Prostate gland (tissue), 2 donors: Measurements from ENCODE around the gene RGS3. TPM values are rescaled to one million over a fixed set of nuclear protein-coding genes. Genes with fewer than 3 reads are reported as not detected.

Experiments
- DNase-seq: peaks from one replicate; pipeline ENCODE4 v3.0.0-alpha.2; 2019; ENCODE audit warnings: low spot score
- H3K27ac ChIP-seq, 2 donors: fragments of 200-600 bp; sonication (generic); 2 replicates each; pipeline ENCODE4 v1.5.1; 2017 to 2019
- H3K27me3 ChIP-seq: fragments of 200-600 bp; sonication (generic); replicated peaks from 2 replicates; pipeline ENCODE4 v1.5.1; 2019; ENCODE audit not compliant: insufficient read depth
- H3K36me3 ChIP-seq, 2 donors: fragments of 200-600 bp; sonication (generic); 1 replicate in 1 of 2; 2 replicates in 1 of 2; pipeline versions ENCODE4 v1.5.1 to v1.8.1; 2017 to 2019
- H3K4me1 ChIP-seq: fragments of 200-600 bp; sonication (generic); replicated peaks from 2 replicates; pipeline ENCODE4 v1.5.1; 2019
- H3K4me3 ChIP-seq, 2 donors: fragments of 200-600 bp; sonication (generic); 2 replicates each; pipeline ENCODE4 v1.5.1; 2017 to 2019
- H3K9me3 ChIP-seq: fragments of 200-600 bp; sonication (generic); 2 replicates; pipeline ENCODE4 v1.5.1; 2017
- POLR2A ChIP-seq: fragments of 450-650 bp; IDR thresholded peaks from one replicate; pipeline ENCODE4 v1.6.1; 2016; ENCODE audit warnings: antibody characterized with exemption, mild to moderate bottlenecking
- POLR2AphosphoS5 ChIP-seq: sonication (generic); formaldehyde crosslinking; IDR thresholded peaks from one replicate; pipeline ENCODE4 v1.6.1; 2017; ENCODE audit warnings: antibody characterized with exemption
- WGBS: methylation state at CpG from one replicate; pipeline ENCODE4 v1.1.5; 2018; 5-methylcytosine and 5-hydroxymethylcytosine counted together
- intact Hi-C: fragments of 100-400 bp; cut with DNase I; formaldehyde crosslinking; loops from one replicate; pipeline ENCODE4 v1.14.2; 2022
- total RNA-seq, 2 donors: library from RNA; depleted of rRNA; stranded (reverse); fragments of >200 nt; gene quantifications; one replicate each; pipeline ENCODE4 v1.1.0, GENCODE V29; 2016
- TF ChIP-seq, protein P1 (sequence below), 4 experiments: fragments of 200-600 bp in 2 of 4; fragments of 450-650 bp in 2 of 4; sonication (generic) in 2 of 4; IDR thresholded peaks; 1 replicate in 3 of 4; 2 replicates in 1 of 4; pipeline ENCODE4 v1.5.1; 2016 to 2019; ENCODE audit warnings: antibody characterized with exemption in 4 of 4, mild to moderate bottlenecking in 2 of 4, moderate library complexity in 2 of 4

RGS3 gene
- total RNA-seq, 2 donors from 2014 or later, result 26.5 to 98.9 TPM

DNA sequence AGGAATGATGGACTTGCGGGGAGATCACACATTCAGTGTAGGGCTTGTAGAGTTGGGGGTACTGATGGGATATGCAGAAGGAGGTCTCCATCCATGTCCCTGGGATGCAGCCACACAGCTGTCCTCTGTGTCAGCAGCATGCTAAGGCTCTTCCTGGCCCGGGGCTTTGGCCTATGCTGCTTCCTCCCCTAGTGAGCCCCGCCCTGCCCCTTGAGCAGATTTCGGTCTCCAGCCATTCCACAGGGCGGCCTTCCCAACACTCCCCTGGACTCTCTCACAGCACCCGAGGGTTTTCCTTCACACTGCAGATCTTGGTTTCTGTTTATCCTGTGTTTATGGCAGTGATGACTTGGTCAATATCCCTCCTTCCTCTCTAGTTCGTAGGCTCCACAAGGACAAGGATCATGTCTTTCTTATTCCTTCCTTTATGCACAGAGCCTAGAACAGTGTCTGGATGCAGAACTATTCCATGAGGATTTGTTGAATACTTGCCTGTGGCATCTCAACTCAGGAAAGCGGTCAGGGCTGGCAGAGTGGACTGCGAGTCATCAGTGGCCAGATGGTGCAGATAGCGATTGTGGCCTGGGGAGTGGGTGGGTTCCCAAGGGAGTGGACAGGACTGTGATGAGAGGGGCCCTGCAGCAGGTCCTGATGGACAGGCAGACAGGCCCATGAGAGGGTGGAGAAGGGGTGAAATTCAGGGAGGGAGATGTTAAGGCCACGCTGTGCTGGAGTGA is 114.2 kb downstream of the RGS3 start:
- H3K27me3 ChIP-seq, result no peaks in the 10 kb centered on the region
- H3K36me3 ChIP-seq, result no peaks in the 10 kb centered on the region
- WGBS, result 83% methylated on average over 11 of the region's 11 CpGs
- TF ChIP-seq POLR2AphosphoS5, result no peak
- TF ChIP-seq, protein P1, sequence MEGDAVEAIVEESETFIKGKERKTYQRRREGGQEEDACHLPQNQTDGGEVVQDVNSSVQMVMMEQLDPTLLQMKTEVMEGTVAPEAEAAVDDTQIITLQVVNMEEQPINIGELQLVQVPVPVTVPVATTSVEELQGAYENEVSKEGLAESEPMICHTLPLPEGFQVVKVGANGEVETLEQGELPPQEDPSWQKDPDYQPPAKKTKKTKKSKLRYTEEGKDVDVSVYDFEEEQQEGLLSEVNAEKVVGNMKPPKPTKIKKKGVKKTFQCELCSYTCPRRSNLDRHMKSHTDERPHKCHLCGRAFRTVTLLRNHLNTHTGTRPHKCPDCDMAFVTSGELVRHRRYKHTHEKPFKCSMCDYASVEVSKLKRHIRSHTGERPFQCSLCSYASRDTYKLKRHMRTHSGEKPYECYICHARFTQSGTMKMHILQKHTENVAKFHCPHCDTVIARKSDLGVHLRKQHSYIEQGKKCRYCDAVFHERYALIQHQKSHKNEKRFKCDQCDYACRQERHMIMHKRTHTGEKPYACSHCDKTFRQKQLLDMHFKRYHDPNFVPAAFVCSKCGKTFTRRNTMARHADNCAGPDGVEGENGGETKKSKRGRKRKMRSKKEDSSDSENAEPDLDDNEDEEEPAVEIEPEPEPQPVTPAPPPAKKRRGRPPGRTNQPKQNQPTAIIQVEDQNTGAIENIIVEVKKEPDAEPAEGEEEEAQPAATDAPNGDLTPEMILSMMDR (IDR thresholded peaks at IDR 0.05), result no peak
- TF ChIP-seq POLR2A, result no peak
- H3K4me3 ChIP-seq, result no peak overlapping the region
- no peak for DNase-seq
- H3K27ac ChIP-seq, result no peak overlapping the region
- intact Hi-C loops, result no loop called here
- peaks cover 33% of the 10 kb centered on the region for H3K4me1 ChIP-seq
- no peaks in the 10 kb centered on the region for H3K9me3 ChIP-seq

DNA sequence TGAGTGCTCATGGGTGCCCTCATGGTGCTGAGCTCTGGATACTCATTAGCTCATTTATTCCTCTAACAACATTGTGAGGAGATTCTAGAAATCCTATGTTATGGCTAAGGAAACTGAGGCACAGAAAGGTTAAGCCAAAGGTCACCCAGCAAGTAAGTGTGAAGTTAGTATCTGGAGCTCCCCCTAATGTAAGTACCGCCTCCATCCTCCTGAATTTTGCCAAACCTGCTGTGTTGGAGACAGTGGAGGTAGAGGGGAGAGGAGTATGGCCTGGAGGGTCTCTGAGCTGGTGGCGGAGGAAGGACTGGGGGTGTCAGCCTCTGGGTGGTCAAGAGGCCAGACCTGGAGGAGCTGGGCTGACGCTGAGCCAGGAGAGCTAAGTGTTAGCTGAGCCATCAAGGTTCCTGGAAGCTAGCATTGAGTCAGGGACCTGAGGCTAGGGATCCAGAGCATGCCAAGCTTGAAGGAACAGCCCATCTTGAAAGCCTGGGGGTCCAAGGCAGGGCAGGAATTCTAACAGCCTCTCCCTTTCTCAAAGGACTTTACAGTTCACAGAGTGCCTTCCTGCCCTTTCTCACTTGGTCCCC is 114.8 kb downstream of the RGS3 start:
- no peak overlapping the region for H3K4me3 ChIP-seq
- H3K36me3 ChIP-seq, result no peaks in the 10 kb centered on the region
- no peak for DNase-seq
- no peaks in the 10 kb centered on the region for H3K27me3 ChIP-seq
- H3K27ac ChIP-seq, result peak overlapping the region in 1 of 2 donors; percentile 83
- peaks cover 36% of the 10 kb centered on the region for H3K4me1 ChIP-seq
- 85% methylated on average over 3 of the region's 3 CpGs for WGBS
- TF ChIP-seq POLR2AphosphoS5 (no peak), POLR2A (no peak)
- TF ChIP-seq, protein P1 (IDR thresholded peaks at IDR 0.05), result no peak
- H3K9me3 ChIP-seq, result no peaks in the 10 kb centered on the region
- intact Hi-C loops, result no loop called here

DNA sequence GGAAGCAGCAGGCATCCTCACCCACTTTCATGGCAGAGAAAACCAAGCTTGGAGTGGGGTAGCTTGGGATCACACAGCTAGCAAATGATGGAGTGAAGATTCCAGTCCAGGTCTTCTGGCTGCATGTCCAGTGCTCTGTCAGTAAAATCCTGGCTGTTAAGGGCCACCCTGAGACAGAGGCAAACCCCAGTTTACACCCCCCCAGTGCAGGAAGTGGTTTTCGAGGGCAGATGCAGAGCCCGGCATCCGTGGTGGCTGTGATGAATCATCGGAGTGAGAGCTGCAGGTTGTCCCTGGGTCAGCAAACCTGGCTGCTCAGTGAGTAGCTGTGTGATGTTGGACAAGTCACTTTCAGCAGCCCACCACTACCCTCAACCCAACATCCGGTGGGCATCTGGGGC is 115.4 kb downstream of the RGS3 start:
- WGBS, result 19% methylated on average over 5 of the region's 5 CpGs
- Histone ChIP-seq H3K36me3 (peaks cover 0 to under 1% of the 10 kb centered on the region in 2 donors), H3K27me3 (no peaks in the 10 kb centered on the region), H3K4me3 (no peak overlapping the region), H3K9me3 (no peaks in the 10 kb centered on the region), H3K27ac (peak overlapping the region; percentile 80 to 83), H3K4me1 (peaks cover 36% of the 10 kb centered on the region)
- TF ChIP-seq, protein P1 (IDR thresholded peaks at IDR 0.05), result no peak
- TF ChIP-seq POLR2A (no peak), POLR2AphosphoS5 (no peak)
- DNase-seq, result no peak
- intact Hi-C loops, result no loop called here

DNA sequence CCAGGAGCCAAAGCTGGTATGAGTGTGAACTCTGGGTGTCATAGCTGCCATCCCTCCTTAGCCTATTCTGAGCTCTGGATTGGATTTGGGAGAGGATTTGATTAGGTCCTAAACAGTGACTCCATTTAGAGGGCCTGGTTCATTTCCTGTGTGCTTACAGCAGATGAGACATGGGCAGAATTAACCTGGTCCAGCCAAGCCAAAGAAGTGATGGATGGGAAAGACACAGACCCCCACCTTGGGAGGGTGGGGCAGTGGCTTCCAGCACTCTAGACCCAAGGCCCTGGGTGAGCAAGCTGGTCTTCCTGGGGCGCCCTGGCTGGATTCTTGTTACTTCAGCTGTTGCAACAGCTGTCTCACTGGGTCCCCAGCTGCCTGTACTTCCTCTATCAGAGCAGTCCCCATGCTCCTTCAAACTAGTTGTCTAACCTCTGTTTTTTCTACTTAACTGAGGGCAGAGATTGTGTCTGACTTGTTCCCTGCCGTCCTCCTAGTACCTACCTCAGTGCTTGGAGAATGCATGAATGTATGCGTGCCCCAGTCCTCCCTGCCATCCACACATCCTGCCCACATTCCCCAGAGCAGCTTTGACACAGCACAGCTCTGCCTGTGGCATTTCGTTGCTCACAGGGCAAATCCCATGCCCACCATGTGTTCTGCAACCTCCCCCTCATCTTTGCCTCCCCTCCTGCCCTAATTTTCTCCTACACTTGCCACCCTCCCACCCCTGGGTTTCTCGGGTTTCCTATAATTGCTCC is 115.9 kb downstream of the RGS3 start:
- intact Hi-C loops, result loop anchor here (5.0 to 10.0 kb wide), 2 partner anchors 117 to 305 kb away; partner anchors contain the start of genes CDC26, PRPF4 and RGS3

More for the DNA sequence above, 115.9 kb downstream of the RGS3 start:
- DNase-seq, result no peak
- Histone ChIP-seq H3K36me3 (peaks cover 0 to 6% of the 10 kb centered on the region in 2 donors), H3K9me3 (no peaks in the 10 kb centered on the region), H3K4me3 (no peak overlapping the region), H3K4me1 (peaks cover 36% of the 10 kb centered on the region), H3K27me3 (no peaks in the 10 kb centered on the region), H3K27ac (peak overlapping the region; percentile 80 to 83)
- TF ChIP-seq POLR2A (no peak), POLR2AphosphoS5 (no peak)
- TF ChIP-seq, protein P1 (IDR thresholded peaks at IDR 0.05), result no peak
- 41% methylated on average over 5 of the region's 5 CpGs for WGBS
